SK-N-SH (cell line): ENCODE results near the gene SOX2. TPM values are rescaled to one million over a fixed set of nuclear protein-coding genes. Genes with fewer than 3 reads are reported as not detected.

ENCODE experiments used
- CTCF ChIA-PET: fragments of 300-600, 350-600 bp; formaldehyde crosslinking; extraction: SDS; loops from one replicate; lab custom pipeline; 2021; lab: Yijun Ruan, JAX
- POLR2A ChIA-PET: fragments of 350-600 bp; sonication (Branson Sonifier 250); formaldehyde crosslinking; extraction: SDS; loops from one replicate; lab custom pipeline; 2020; ENCODE audit warnings: antibody characterized with exemption, inconsistent platforms; lab: Yijun Ruan, JAX
- DNase-seq: peaks from one replicate; pipeline ENCODE4 v3.0.0; 2012
- H2AFZ ChIP-seq: fragments of 200-600 bp; sonication (generic); 2 replicates; pipeline ENCODE4 v1.8.1; 2016; ENCODE audit warnings: antibody characterized with exemption, mild to moderate bottlenecking, low read depth
- H3F3A ChIP-seq: fragments of 200-600 bp; sonication (generic); replicated peaks from 2 replicates; pipeline ENCODE3; 2016; ENCODE audit warnings: antibody characterized with exemption, mild to moderate bottlenecking; ENCODE audit not compliant: insufficient read depth
- H3K27ac ChIP-seq, 2 experiments: fragments of 200-500 bp in 1 of 2; fragments of 200-600 bp in 1 of 2; sonication (Bioruptor generic) in 1 of 2; sonication (generic), shearing (Covaris generic) in 1 of 2; 2 replicates each; pipeline versions ENCODE4 v1.5.1 to v1.6.1; 2014 to 2016; ENCODE audit warnings: low read depth in 2 of 2, inconsistent platforms in 1 of 2, low read length in 1 of 2, mild to moderate bottlenecking in 1 of 2, mixed read lengths in 1 of 2
- H3K27me3 ChIP-seq: fragments of 200-600 bp; sonication (generic), shearing (Covaris generic); 2 replicates; pipeline ENCODE4 v1.6.1; 2016; ENCODE audit warnings: mixed run types; ENCODE audit not compliant: insufficient read depth
- H3K36me3 ChIP-seq, 2 experiments: fragments of 200-500 bp in 1 of 2; fragments of 200-600 bp in 1 of 2; sonication (Bioruptor generic) in 1 of 2; sonication (generic) in 1 of 2; replicated peaks in 1 of 2; 2 replicates each; pipeline versions ENCODE3 to v1.5.1; 2014 to 2016; ENCODE audit warnings: low read length in 1 of 2, mild to moderate bottlenecking in 1 of 2; ENCODE audit not compliant: insufficient read depth in 2 of 2, control insufficient read depth in 1 of 2
- H3K4me1 ChIP-seq, 2 experiments: fragments of 200-500 bp in 1 of 2; fragments of 200-600 bp in 1 of 2; sonication (Bioruptor generic) in 1 of 2; sonication (generic), shearing (Covaris generic) in 1 of 2; 2 replicates each; pipeline versions ENCODE4 v1.5.1 to v1.6.1; 2014 to 2016; ENCODE audit warnings: low read depth in 1 of 2, low read length in 1 of 2, mixed run types in 1 of 2; ENCODE audit not compliant: insufficient read depth in 2 of 2, control insufficient read depth in 1 of 2
- H3K4me2 ChIP-seq: fragments of 200-600 bp; sonication (generic), shearing (Covaris generic); 2 replicates; pipeline ENCODE4 v1.6.1; 2017; ENCODE audit warnings: mixed run types
- H3K4me3 ChIP-seq, 2 experiments: fragments of 200-500 bp in 1 of 2; fragments of 200-600 bp in 1 of 2; sonication (Bioruptor generic) in 1 of 2; sonication (generic), shearing (Covaris generic) in 1 of 2; 2 replicates each; pipeline versions ENCODE4 v1.5.1 to v1.8.1; 2014 to 2016; ENCODE audit warnings: low read depth in 2 of 2, inconsistent platforms in 1 of 2, low read length in 1 of 2, mild to moderate bottlenecking in 1 of 2, mixed read lengths in 1 of 2, moderate library complexity in 1 of 2
- H3K79me2 ChIP-seq: fragments of 200-600 bp; sonication (generic); 2 replicates; pipeline ENCODE4 v1.8.1; 2017; ENCODE audit warnings: mild to moderate bottlenecking; ENCODE audit not compliant: insufficient read depth
- H3K9ac ChIP-seq: fragments of 200-600 bp; sonication (generic); 2 replicates; pipeline ENCODE4 v1.6.1; 2017; ENCODE audit warnings: mixed run types
- H3K9me2 ChIP-seq: fragments of 200-600 bp; sonication (generic); 2 replicates; pipeline ENCODE4 v1.6.1; 2017; ENCODE audit warnings: mixed run types
- H3K9me3 ChIP-seq: fragments of 200-600 bp; sonication (generic); 2 replicates; pipeline ENCODE4 v1.6.1; 2017; ENCODE audit warnings: mixed run types, mild to moderate bottlenecking, moderate library complexity
- H4K20me1 ChIP-seq: fragments of 200-600 bp; sonication (generic); 2 replicates; pipeline ENCODE4 v1.6.1; 2017; ENCODE audit warnings: mild to moderate bottlenecking, mixed run types; ENCODE audit not compliant: insufficient read depth
- CTCF ChIP-seq: fragments of 200-600 bp; sonication (generic); IDR thresholded peaks from 2 replicates; pipeline ENCODE4 v1.6.1; 2017; ENCODE audit warnings: antibody characterized with exemption, mild to moderate bottlenecking, moderate library complexity
- EP300 ChIP-seq, 2 experiments: IDR thresholded peaks; 2 replicates each; pipeline versions ENCODE4 v1.4.0 to v1.6.1; 2012; ENCODE audit warnings: borderline replicate concordance in 1 of 2, low read depth in 1 of 2, low read length in 1 of 2
- EZH2phosphoT487 ChIP-seq: fragments of 200-600 bp; sonication (generic); IDR thresholded peaks from 2 replicates; pipeline ENCODE4 v1.6.1; 2017; ENCODE audit warnings: low read depth, mixed run types, mild to moderate bottlenecking, antibody characterized with exemption, moderate library complexity, borderline replicate concordance
- GABPA ChIP-seq: IDR thresholded peaks from 2 replicates; pipeline ENCODE4 v1.4.0; 2012; ENCODE audit warnings: low read depth, mild to moderate bottlenecking
- IRF3 ChIP-seq: fragments of 150-350 bp; IDR thresholded peaks from 2 replicates; pipeline ENCODE4 v1.6.1; 2016; ENCODE audit warnings: mild to moderate bottlenecking, low read depth, low read length
- JUND ChIP-seq: IDR thresholded peaks from 2 replicates; pipeline ENCODE4 v1.4.0; 2012
- MAX ChIP-seq: IDR thresholded peaks from 2 replicates; pipeline ENCODE4 v1.4.0; 2012; ENCODE audit warnings: low read depth
- MXI1 ChIP-seq: IDR thresholded peaks from 2 replicates; pipeline ENCODE4 v1.6.1; 2012; ENCODE audit warnings: mild to moderate bottlenecking, low read depth, low read length, improper control_type of control experiment
- NRF1 ChIP-seq: IDR thresholded peaks from 2 replicates; pipeline ENCODE4 v1.6.1; 2012; ENCODE audit warnings: low read depth, mild to moderate bottlenecking, low read length
- RFX5 ChIP-seq: IDR thresholded peaks from 2 replicates; pipeline ENCODE4 v1.6.1; 2012; ENCODE audit warnings: mild to moderate bottlenecking, improper control_type of control experiment, low read length
- RXRA ChIP-seq: IDR thresholded peaks from 2 replicates; pipeline ENCODE4 v1.4.0; 2012; ENCODE audit warnings: low read depth, mild to moderate bottlenecking, borderline replicate concordance
- SIN3A ChIP-seq: IDR thresholded peaks from 2 replicates; pipeline ENCODE4 v1.6.1; 2012; ENCODE audit warnings: low read depth, mild to moderate bottlenecking, low read length, moderate library complexity, borderline replicate concordance
- SMC3 ChIP-seq: IDR thresholded peaks from 2 replicates; pipeline ENCODE4 v1.6.1; 2012; ENCODE audit warnings: low read depth, low read length, improper control_type of control experiment
- TAF1 ChIP-seq: IDR thresholded peaks from 2 replicates; pipeline ENCODE4 v1.6.1; 2012; ENCODE audit warnings: low read depth, mild to moderate bottlenecking, low read length, moderate library complexity, borderline replicate concordance
- TCF12 ChIP-seq: IDR thresholded peaks from 2 replicates; pipeline ENCODE4 v1.4.0; 2012
- USF2 ChIP-seq: fragments of 150-350 bp; IDR thresholded peaks from 2 replicates; pipeline ENCODE4 v1.6.1; 2017; ENCODE audit warnings: antibody characterized with exemption, low read length, low read depth, borderline replicate concordance
- ZBTB33 ChIP-seq: IDR thresholded peaks from 2 replicates; pipeline ENCODE4 v1.4.0; 2012; ENCODE audit warnings: low read depth, borderline replicate concordance
- WGBS: methylation state at CpG from one replicate; pipeline ENCODE4 v1.1.6; 2017; ENCODE audit warnings: low lambda C conversion rate; 5-methylcytosine and 5-hydroxymethylcytosine counted together
- polyA plus RNA-seq, 3 experiments: library from polyadenylated mRNA; depleted of rRNA; stranded (reverse); fragments of >200 nt; gene quantifications; 2 replicates each; pipeline ENCODE4 v1.2.3, GENCODE V29; 2012

SOX2 gene
- polyA plus RNA-seq, 1 of the 3 experiments (the other 2 are of a cell fraction): 0.13 TPM

GRCh38 chr3:181719991-181720680 lies 8.4 kb downstream of the SOX2 start:
- H3F3A ChIP-seq: no peaks in the 10 kb centered on the region
- WGBS: 77% methylated on average over 16 of the region's 23 CpGs
- H3K4me1 ChIP-seq: peaks cover 0 to 3% of the 10 kb centered on the region in 2 experiments; a peak in 1 of 4 replicates
- no peaks in the 10 kb centered on the region for H3K27me3 ChIP-seq
- no peaks in the 10 kb centered on the region for H4K20me1 ChIP-seq
- H3K27ac ChIP-seq: no peak overlapping the region
- H3K4me2 ChIP-seq: no peak overlapping the region
- DNase-seq: no peak
- H3K79me2 ChIP-seq: no peaks in the 10 kb centered on the region
- H2AFZ ChIP-seq: no peak overlapping the region
- no peaks in the 10 kb centered on the region for H3K36me3 ChIP-seq
- H3K9me2 ChIP-seq: no peaks in the 10 kb centered on the region
- ChIA-PET POLR2A (no interaction called here), CTCF (interaction anchor here (0.9 kb wide), 1 partner anchor 20 kb away, joined by 3 read pairs; no protein-coding TSS in a partner anchor)
- no peak overlapping the region for H3K4me3 ChIP-seq
- no peaks in the 10 kb centered on the region for H3K9me3 ChIP-seq
- TF ChIP-seq GABPA (no peak), ZBTB33 (no peak), EP300 (IDR thresholded peaks at IDR 0.05; ENCODE audit: borderline replicate concordance in 1 of 2, low read depth in 1 of 2, low read length in 1 of 2) (no peak), RFX5 (no peak), TCF12 (no peak), SMC3 (no peak), MAX (no peak), RXRA (no peak), USF2 (no peak), TAF1 (no peak), NRF1 (no peak), JUND (no peak), CTCF (no peak), MXI1 (no peak), IRF3 (no peak), EZH2phosphoT487 (no peak), SIN3A (no peak)
- H3K9ac ChIP-seq: no peak overlapping the region
